ENCODE results near the gene DRAM2.
"Not testable (repeated sequence)": the region's sequence is repeated elsewhere in the genome, so short reads cannot be mapped to it uniquely, and the experiment has no call there.

The DRAM2 gene

DNA sequence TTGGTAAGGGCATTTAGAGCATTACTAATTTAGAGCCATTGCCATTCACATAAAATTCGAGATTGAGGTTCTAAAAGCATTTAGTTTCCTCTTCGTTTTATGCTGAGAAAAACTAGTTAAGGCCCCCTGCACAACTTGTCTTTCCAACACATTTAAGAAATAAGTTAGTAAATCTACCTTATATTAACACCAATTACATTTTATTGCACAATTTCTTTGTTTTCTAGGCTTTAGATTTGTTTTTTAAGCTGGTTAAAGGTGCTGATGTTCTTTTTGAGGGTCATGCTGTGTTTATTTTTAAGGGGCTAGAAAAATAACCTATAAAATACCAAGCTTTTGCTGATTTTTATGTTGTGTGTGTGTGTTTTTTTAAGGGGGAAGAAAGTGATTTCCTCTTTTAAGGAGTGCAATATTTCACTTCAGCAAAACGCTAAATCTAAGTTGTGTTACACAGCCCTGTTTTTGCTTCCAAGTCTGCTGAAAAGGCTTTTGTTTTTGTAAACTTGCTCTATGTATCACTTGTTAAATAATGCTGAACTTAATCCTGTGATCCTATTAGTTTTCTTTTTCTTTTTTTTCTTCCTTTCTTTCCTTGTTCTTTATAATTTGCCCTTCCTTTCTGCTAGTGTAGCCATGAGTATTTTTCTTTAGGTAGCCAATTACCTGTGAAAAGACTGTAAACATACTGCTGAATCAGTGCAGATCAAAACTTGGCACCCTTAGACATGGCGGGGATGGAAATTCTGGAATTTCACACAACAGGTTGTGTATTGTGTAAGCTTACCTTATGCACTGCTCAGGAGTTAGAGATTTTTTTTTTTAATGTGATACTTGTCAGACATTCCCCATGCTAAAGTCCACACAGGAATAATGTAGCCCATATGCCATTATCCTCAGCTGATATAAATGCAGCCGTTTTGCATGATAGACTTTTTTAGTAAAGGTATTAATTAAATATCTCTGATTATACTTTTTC lies 1.6 kb upstream of the DRAM2 start:
- DNase-seq: no peak

DNA sequence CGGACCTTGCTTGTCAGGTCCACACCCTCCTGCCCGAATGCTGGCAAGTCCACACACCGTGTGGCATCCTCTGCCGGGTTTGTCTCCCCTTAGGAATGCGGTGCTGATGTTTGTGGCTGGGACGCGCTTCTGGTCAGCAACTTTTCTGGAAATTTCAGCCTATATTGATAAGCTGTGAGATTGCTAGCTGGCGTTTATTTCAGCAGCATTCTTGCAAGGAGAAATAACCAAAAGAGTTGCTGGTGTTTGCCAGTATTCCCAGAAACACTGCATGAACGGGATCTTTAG lies 731 bp upstream of the DRAM2 start:
- no peak for DNase-seq

DNA sequence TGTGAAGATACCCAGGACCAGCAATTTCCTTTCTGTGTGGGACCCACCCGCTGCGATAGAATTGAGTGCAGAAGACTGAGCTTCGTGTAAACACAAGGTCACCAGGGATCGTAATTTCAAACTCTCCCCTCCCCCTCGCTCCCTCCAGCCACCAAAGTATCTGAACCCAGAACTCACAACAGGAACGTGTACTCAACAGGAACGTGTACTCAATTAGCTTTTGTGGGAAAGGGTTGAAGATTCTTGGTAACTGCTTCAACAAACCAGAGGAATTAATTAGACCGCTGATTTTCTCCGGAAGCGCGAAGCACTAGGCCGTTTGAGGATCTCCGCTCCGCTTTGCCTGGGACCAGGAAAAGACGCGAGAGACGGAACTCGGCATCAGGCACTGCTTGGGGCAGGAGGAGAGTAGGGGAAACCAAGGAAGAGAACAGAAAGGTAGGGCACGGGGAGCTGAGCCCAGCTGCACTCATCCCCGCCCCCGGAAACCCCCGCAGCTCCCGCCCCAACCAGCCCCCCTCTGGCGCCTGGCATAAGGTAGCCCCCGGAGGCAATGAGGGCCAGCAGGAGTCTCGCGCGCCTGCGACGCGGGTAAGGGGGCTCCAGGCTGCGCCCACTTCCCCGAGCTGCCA lies 453 bp downstream of the DRAM2 start:
- peak; percentile 84 for DNase-seq

DNA sequence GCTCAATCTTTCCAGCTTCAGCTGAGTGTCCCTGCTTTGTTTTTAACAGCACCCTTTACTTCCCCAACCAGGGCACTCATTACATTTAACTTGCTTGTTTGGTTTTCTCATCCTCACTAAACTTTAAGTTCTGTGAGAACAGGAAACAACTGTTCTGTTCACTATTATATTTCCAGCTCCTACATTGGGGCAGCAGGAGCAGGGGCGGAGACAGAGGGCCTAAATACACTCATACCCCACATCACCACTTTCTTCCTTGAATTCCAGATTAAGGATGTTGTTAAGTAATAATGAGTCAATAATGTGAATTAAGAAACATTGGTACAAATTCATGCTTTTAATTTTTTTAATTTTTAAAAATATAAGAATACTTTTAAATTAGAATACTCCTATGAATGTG lies 6.0 kb downstream of the DRAM2 start:
- no peak for DNase-seq

DNA sequence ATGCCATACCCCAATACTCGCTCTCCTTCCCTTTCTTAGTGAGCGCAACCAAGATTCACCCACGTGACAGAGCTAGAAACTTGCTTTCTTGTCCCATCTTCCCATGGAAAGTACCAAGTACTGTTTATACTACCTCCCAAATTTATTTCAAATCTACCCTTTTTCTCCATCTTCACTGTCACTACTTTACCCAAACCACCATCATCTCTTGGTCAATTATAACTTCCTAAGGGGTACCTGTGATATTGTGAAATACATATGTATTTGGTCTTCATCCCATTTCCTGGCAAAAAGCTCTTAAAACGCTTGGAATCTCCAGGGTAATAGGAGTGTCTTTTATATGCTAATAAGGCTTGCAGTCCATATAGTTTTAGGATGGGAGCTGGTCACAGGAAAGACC lies 8.2 kb downstream of the DRAM2 start:
- no peak for DNase-seq

DNA sequence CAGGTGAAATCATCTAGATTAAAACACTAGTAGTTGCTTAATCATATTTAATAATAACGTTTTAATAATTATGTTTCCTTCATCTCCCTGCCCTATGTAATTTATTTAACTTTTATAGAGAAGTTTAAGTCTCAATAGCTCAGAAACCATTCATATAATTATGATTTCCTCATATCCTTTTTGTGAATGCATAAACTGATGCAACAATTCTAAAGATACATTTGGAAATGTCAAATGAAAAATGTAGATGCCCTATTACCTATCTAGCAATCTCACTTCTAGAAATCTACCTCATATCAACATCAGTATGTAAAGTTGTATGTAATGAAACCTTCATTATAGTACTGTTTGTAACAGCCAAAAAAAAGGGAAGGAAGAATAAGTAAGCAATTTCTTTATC lies 10.5 kb downstream of the DRAM2 start:
- no peak for DNase-seq

DNA sequence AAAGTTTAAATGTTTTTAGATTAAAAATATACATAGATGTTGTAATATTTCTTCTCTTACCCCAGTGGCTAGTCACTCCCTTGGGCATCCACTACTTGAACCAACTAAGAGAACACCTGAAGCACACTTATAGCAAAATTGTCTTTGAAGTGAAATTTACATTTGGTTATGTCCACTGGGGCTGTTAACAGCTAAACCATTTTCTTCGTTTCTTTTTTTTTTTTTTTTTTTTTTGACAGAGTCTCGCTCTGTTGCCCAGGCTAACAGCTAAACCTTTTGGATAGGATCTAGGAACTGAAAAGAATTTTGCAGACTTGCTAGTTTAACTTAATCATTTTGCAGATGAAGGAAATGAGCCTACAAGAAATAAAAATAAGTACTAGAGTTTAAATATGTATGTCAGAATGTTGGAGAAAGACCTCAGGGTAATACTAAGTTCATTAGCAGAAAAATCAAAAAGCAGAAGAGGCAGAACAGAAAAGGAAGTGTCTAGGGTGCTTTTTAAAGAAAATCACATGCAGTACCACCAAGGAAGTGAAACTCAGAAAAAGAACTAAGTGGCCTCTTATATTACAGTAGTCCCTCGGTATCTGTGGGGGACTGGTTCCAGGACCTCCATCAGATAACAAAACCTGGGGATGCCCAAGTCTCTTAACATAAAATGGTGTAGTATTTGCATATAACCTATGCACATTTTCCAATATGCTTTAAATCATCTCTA lies 11.8 kb downstream of the DRAM2 start:
- no peak for DNase-seq

DNA sequence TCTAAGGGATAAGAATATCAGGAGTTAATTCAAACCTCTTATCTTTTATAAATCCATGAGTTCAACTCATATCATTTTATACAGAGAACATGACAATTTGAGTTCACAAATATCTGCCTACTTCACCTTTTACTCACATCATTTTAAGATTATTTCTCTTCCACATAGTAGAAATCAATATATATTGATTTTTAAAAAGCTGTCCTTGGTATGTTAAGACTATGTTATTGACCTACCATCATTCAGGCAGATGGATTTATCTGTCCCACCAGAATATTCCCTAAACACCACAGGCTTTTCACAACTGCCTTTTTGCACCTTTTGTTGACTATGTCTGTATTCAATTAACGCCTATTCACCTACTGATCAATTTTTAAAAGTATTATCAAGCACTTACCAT lies 13.5 kb downstream of the DRAM2 start:
- DNase-seq: no peak

DNA sequence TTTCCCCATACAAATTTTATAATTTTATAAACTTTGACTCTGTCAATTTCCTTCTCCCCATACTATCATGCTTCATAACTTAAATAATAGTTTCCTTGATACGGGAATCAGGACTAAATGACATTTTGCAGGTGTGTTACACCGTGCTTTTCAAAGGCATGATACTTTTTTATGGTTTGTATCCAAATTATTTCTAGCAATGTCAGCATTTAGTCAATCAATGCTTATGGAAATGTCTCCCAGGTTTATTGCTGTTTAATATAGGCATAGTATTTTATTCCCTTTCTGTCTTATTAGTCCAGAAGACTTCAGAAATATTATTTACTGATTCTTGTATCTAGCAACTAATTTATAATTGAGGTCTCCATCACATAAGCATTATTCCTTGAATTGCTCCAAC lies 23.4 kb downstream of the DRAM2 start:
- DNase-seq: no peak

DNA sequence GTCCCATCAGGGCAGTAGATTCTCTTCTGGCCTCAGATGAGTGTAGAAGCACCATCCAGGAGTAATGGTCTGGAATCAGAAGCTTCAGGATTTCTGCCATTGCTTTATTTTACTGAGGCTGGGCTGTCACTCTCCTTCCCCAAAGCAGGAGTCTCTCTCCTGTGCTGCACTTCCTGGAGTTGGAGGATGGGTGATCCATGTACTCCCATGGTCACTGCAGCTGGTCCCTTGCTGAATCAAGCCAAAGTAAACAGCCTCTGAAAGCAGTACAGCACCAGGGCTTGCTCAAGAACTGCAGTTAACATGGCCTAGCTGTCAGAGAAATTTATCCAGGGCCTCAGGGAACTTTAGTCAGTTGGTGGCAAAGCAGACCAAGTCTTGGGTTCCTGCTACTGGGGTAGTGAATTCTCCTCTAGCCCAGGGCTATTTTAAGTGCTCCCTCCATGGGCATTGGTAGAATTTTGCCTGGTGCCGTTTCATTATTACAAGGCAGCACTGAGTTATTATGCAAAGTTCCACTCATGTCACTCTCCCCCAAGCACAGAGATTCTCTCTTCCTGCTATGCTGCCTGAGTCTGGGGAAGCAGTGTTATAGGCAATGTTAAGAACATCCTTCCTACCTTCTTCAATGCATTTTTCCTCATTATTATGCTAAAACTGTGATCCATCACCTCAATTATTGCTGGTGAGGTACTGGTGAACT lies 29.5 kb downstream of the DRAM2 start:
- DNase-seq: peak; percentile 95

DNA sequence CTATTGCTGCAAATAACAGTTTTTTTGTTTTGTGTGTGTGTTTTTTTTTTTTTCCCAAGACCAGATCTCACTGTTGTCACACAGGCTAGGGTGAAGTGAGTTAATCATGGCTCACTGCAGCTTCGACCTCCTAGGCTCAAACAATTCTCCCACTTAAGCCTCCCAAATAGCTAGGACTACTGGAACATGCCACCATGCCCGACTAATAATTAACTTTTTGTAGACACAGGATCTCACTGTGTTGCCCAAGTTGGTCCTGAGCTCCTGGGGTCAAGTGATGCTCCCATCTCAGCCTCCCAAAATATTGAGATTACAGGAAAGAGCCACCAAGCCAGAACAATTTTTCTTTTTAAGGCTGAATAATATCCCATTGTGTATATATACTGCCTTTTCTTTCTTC lies 34.9 kb downstream of the DRAM2 start:
- peak; percentile 41 for DNase-seq

DNA sequence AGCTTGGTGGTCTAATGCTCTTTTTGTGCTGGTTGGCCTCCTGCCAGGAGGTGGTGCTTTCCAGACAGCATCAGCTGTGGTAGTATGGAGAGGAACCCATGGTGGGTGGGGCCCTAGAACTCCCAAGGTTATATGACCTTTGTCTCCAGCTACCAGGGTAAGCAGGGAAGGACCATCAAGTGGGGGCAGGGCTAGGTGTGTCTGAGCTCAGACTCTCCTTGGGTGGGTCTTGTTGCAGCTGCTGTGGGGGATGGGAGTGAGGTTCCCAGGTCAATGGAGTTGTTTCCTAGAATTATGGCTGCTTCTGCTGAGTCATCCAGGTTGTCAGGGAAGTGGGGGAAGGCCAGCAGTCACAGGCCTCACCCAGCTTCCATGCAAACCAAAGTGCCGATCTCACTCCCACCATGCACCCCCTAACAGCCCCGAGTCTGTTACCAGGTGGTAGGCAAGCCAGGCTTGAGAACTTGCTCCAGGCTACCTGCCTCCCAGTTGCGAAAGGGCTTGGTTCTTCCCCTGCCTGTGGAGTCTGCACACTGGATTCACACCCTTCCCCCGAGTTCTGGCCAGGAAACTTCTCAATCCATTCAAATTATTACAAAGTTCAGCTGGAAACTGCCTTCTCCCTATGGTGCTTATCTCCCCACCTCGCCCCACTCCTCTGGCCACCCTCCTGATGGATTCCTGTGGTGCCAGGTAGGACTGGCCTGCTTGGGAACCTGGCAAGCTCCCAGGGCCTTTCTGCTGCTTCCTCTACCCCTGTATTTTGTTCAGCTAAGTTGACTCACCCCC lies 37.8 kb downstream of the DRAM2 start:
- peak; percentile 23 for DNase-seq

DNA sequence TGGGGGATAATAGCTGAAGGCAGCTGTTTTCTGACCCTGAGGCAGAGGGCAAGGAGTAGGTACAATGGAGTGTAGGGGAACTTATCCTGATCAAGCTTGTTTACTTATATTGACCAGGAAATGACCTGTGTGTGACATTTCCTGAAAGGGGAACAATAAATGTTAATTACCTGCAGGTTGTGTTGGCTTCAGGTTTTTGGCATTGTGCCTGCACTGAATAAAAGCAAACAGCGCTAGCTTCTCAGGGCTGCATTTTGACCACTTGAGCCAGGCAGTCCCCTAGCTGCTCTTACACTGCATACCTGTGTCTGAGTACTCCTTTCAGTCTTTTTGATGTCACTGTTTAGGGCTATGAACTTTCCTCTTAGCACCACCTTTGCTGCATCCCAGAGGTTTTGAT lies 40.6 kb downstream of the DRAM2 start:
- peak; percentile 85 for DNase-seq

DNA sequence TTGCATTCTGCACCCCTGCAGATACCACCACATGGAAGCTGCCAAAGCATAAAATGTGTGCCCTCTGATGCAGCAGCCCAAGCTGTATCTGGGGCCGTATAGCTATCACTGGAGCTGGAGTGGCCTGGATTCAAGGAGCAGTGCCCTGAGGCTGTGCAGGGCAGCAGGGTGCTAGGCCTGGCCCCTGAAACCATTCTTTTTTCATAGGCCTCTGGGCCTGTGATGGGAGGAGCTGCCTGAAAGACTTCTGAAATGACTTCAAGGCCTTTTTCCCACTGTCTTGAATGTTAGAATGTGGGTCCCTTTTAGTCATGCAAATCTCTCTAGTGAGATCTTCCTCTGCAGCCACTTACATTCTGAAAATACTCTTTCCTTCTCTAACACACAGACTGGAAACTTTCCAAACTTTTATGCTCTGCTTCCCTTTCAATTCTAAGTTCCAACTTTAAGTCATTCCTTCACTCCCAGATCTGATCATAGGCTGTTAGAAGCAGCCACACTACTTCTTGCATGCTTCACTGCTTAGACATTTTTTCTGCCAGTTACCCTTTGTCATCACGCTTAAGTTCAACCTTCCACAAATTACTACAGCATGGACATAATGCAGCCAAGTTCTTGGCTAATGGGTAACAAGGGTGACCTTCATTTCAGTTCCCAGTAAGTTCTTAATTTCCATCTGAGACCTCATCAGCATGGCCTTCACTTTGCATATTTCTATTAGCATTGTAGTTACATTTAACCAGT lies 42.4 kb downstream of the DRAM2 start:
- DNase-seq: no peak

DNA sequence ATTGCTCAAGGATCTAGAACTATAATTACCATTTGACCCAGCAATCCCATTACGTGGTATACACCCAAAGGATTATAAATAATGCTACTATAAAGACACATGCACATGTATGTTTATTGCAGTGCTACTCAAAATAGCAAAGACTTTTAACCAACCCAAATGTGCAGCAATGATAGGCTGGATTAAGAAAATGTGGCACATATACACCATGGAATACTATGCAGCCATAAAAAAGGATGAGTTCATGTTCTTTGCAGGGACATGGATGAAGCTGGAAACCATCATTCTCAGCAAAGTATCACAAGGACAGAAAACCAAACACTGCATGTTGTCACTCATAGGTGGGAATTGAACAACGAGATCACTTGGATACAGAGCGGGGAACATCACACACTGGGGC lies 44.5 kb downstream of the DRAM2 start:
- not testable (repeated sequence) for DNase-seq

DNA sequence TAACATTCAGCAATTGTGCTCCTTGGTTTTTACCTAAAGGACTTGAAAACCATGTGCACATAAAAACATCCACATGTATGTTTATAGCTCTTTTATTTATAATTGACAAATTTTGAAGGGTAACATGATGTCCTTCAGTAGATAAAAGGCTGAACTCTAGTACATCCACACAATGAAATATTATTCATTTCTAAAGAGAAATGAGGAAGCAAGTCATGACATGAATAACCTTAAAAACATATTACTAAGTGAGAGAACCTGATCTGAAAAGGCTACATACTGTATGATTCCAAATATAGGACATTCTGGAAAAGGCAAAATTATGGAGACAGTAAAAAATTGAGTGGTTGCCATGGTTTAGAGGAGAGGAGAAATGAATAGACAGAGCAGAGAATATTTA lies 50.3 kb downstream of the DRAM2 start:
- no peak for DNase-seq

DNA sequence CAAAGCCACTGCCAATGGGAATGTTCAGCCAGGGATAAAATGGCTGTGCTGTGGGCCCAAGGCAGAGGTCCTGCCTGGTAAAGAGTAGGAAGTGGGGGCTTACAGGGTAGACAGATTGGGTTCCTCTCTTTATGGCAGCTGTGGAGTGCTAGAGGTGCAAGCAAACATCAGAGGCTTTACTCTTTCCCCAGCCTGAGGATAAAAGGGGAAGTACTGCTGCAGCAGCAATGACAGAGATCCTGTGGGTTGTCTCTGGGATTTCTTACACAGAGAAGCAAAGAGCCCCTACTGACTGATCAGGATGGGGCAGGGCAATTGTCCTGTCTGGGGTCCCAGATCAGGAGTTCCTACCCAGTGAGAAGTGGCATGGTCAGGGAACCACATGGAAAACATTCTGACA lies 54.2 kb downstream of the DRAM2 start:
- DNase-seq: no peak

DNA sequence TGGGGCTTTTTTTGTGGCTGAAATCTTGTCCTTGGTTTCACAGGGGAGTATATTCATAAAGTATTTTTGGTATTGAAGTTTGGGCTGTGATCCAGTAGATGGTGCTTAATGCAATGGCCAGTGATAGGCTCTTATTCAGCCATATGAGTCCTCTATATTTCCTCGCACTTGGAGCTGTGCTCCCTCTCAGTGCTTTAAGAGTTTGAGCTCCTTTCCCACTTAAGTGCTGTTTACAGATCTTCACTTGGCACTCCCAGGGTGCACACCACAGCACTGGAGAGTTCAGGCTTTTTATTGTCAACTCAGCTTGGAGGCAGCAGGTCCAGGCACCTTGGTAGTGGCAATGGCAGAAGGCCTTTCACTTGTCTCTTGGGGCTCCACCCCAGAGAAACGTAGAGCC lies 54.9 kb downstream of the DRAM2 start:
- no peak for DNase-seq

DNA sequence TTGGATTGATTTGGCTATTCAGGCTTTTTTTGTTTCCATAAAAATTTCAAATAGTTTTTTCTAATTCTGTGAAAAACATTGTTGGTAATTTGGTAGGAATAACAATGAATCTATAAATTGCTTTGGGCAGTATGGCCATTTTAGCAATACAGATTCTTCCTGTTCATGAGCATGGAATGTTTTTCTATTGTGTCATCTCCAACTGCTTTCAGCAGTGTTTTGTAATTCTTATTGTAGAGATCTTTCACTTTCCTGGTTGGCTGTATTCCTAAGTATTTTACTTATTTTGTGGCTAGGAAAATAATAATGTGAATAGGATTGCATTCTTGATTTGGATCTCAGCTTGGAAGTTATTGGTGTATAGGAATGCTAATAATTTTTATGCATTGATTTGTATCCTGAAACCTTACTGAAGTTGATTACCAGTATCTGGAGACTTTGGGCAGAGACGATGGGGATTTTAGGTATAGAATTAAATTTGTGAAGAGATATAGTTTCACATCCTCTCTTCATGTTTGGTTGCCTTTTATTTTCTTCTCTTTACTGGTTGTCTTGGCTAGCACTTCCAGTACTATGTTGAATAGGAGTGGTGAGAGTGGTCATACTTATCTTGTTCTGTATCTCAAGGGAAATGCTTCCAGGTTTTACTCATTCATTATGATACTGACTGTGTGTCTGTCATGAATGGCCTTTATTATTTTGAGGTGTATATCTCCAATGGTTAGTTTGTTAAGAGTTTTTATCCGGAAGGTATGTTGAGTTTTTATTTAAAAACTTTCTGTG lies 57.3 kb downstream of the DRAM2 start:
- DNase-seq: no peak

DNA sequence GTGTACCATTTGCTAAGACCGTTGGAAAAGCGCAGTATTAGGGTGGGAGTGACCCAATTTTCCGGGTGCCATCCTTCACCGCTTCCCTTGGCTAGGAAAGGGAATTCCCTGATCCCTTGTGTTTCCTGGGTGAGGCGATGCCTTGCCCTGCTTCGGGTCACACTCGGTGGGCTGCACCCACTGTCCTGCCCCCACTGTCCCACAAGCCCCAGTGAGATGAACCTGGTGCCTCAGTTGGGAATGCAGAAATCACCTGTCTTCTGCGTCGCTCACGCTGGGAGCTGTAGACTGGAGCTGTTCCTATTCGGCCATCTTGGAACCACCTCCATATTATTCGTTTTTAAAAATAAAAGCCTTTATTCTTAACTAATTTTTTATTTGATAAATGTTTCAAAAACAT lies 60.6 kb downstream of the DRAM2 start:
- DNase-seq: peak; percentile 49

DNA sequence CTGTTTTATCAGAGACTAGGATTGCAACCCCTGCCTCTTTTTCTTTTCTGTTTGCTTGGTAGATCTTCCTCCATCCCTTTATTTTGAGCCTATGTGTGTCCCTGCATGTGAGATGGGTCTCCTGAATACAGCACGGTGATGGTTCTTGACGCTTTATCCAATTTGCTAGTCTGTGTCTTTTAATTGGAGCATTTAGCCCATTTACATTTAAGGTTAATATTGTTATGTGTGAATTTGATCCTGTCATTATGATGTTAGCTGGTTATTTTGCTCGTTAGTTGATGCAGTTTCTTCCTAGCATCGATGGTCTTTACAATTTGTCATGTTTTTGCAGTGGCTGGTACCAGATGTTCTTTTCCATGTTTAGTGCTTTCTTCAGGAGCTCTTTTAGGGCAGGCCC lies 62.6 kb downstream of the DRAM2 start:
- not testable (repeated sequence) for DNase-seq

Measured in DMS53 (cell line).